Skeletal muscle tissue (tissue), 4 donors: ENCODE measurements around the gene MSANTD1. TPM values are rescaled to one million over a fixed set of nuclear protein-coding genes. Genes with fewer than 3 reads are reported as not detected.
A peak's percentile ranks its signal among the peaks of the same experiment; 100 is the strongest.

Experiments
- H3K27ac ChIP-seq: one replicate; pipeline ENCODE4 v1.7.0; 2013; ENCODE audit warnings: mild to moderate bottlenecking, low read depth, low read length, inconsistent platforms
- H3K27me3 ChIP-seq, 3 donors: one replicate each; pipeline ENCODE4 v1.7.0; 2013; ENCODE audit warnings: low read length in 3 of 3; ENCODE audit not compliant: control insufficient read depth in 3 of 3, insufficient read depth in 3 of 3
- H3K36me3 ChIP-seq, 3 donors: one replicate each; pipeline ENCODE4 v1.7.0; 2013; ENCODE audit warnings: low read length in 3 of 3; ENCODE audit not compliant: control insufficient read depth in 3 of 3, insufficient read depth in 3 of 3
- H3K4me1 ChIP-seq, 3 donors: one replicate each; pipeline ENCODE4 v1.7.0; 2013; ENCODE audit warnings: low read length in 3 of 3, mild to moderate bottlenecking in 3 of 3; ENCODE audit not compliant: control insufficient read depth in 3 of 3, insufficient read depth in 3 of 3
- H3K4me3 ChIP-seq, 3 donors: one replicate each; pipeline ENCODE4 v1.7.0; 2013; ENCODE audit warnings: low read length in 3 of 3
- H3K9ac ChIP-seq, 3 donors: one replicate each; pipeline ENCODE4 v1.7.0; 2013; ENCODE audit warnings: low read length in 3 of 3, mild to moderate bottlenecking in 3 of 3, moderate library complexity in 2 of 3, low read depth in 1 of 3
- H3K9me3 ChIP-seq, 3 donors: one replicate each; pipeline ENCODE4 v1.7.0; 2013; ENCODE audit warnings: low read length in 3 of 3; ENCODE audit not compliant: control insufficient read depth in 3 of 3
- total RNA-seq: library from RNA; depleted of rRNA; stranded (reverse); fragments of >200 nt; gene quantifications from one replicate; pipeline ENCODE4 v1.2.3, GENCODE V29; 2014
- donor health status: Osteomylitis.

The MSANTD1 gene
- total RNA-seq, 1 donor from 2014 or later, result 1.0 TPM

- H3K36me3 ChIP-seq, result no peaks in the 10 kb centered on the region
- H3K9ac ChIP-seq, result peak overlapping the region in 2 of 3 donors; percentile 25 to 30
- H3K27me3 ChIP-seq, result peaks cover 0 to 24% (median 4%) of the 10 kb centered on the region in 3 donors
- no peaks in the 10 kb centered on the region for H3K9me3 ChIP-seq
- no peak overlapping the region for H3K27ac ChIP-seq
- peaks cover 32 to 57% (median 43%) of the 10 kb centered on the region in 3 donors for H3K4me1 ChIP-seq
- no peak overlapping the region for H3K4me3 ChIP-seq
Observed at GRCh38 chr4:3288571-3289094, 39.7 kb downstream of the MSANTD1 start.

GRCh38 chr4:3290476-3290875 lies 41.5 kb downstream of the MSANTD1 start:
- Histone ChIP-seq H3K36me3 (no peaks in the 10 kb centered on the region), H3K4me3 (no peak overlapping the region), H3K9ac (peak overlapping the region; percentile 21 to 50 (median 33)), H3K9me3 (no peaks in the 10 kb centered on the region), H3K4me1 (peaks cover 37 to 69% (median 49%) of the 10 kb centered on the region in 3 donors), H3K27ac (peak overlapping the region; percentile 93), H3K27me3 (peaks cover 0 to 24% (median 4%) of the 10 kb centered on the region in 3 donors)

GRCh38 chr4:3290889-3291321 lies 41.9 kb downstream of the MSANTD1 start:
- Histone ChIP-seq H3K9me3 (no peaks in the 10 kb centered on the region), H3K4me3 (peak overlapping the region in 1 of 3 donors; percentile 40), H3K27ac (peak overlapping the region; percentile 93), H3K4me1 (peaks cover 37 to 66% (median 45%) of the 10 kb centered on the region in 3 donors), H3K27me3 (peaks cover 0 to 24% (median 4%) of the 10 kb centered on the region in 3 donors), H3K36me3 (no peaks in the 10 kb centered on the region), H3K9ac (peak overlapping the region in 2 of 3 donors; percentile 33 to 50)

- peak overlapping the region; percentile 93 for H3K27ac ChIP-seq
- no peaks in the 10 kb centered on the region for H3K36me3 ChIP-seq
- peaks cover 34 to 62% (median 40%) of the 10 kb centered on the region in 3 donors for H3K4me1 ChIP-seq
- H3K9ac ChIP-seq, result peak overlapping the region; percentile 88 to 96 (median 92)
- peaks cover 0 to 20% (median 2%) of the 10 kb centered on the region in 3 donors for H3K27me3 ChIP-seq
- no peaks in the 10 kb centered on the region for H3K9me3 ChIP-seq
- H3K4me3 ChIP-seq, result peak overlapping the region; percentile 75 to 88 (median 87)
Observed at GRCh38 chr4:3291411-3291968, 42.5 kb downstream of the MSANTD1 start.

GRCh38 chr4:3291969-3292570 lies 43.1 kb downstream of the MSANTD1 start:
- H3K9ac ChIP-seq, result peak overlapping the region; percentile 88 to 96 (median 92)
- H3K27me3 ChIP-seq, result peaks cover 0 to 14% (median 0%) of the 10 kb centered on the region in 3 donors
- no peaks in the 10 kb centered on the region for H3K9me3 ChIP-seq
- no peaks in the 10 kb centered on the region for H3K36me3 ChIP-seq
- H3K27ac ChIP-seq, result peak overlapping the region; percentile 93
- H3K4me3 ChIP-seq, result peak overlapping the region; percentile 75 to 88 (median 87)
- H3K4me1 ChIP-seq, result peaks cover 34 to 62% (median 39%) of the 10 kb centered on the region in 3 donors

GRCh38 chr4:3292571-3293400 lies 43.8 kb downstream of the MSANTD1 start, which contains the start of gene RGS12:
RGS12 (plus strand) TSS chr4:3293021; CDS start chr4:3316171, 23,150 bp downstream.
- Histone ChIP-seq H3K4me3 (peak within 1 kb of the TSS; percentile 75 to 88 (median 87)), H3K27ac (peak within 1 kb of the TSS; percentile 93), H3K36me3 (no peaks in the 10 kb centered on the region), H3K27me3 (peaks cover 0 to 11% (median 0%) of the 10 kb centered on the region in 3 donors), H3K9me3 (no peaks in the 10 kb centered on the region), H3K9ac (peak within 1 kb of the TSS; percentile 88 to 96 (median 92)), H3K4me1 (peaks cover 34 to 60% (median 39%) of the 10 kb centered on the region in 3 donors)

GRCh38 chr4:3293401-3294391 lies 44.7 kb downstream of the MSANTD1 start:
- Histone ChIP-seq H3K9me3 (no peaks in the 10 kb centered on the region), H3K27me3 (peaks cover 0 to 3% (median 0%) of the 10 kb centered on the region in 3 donors), H3K36me3 (no peaks in the 10 kb centered on the region), H3K4me3 (peak overlapping the region; percentile 73 to 86 (median 75)), H3K27ac (peak overlapping the region; percentile 66), H3K4me1 (peaks cover 31 to 54% (median 36%) of the 10 kb centered on the region in 3 donors), H3K9ac (peak overlapping the region; percentile 85 to 93 (median 86))

GRCh38 chr4:3294401-3295241 lies 45.7 kb downstream of the MSANTD1 start:
- H3K9me3 ChIP-seq, result no peaks in the 10 kb centered on the region
- no peaks in the 10 kb centered on the region for H3K27me3 ChIP-seq
- peak overlapping the region; percentile 66 for H3K27ac ChIP-seq
- peaks cover 35 to 58% (median 42%) of the 10 kb centered on the region in 3 donors for H3K4me1 ChIP-seq
- peak overlapping the region in 1 of 3 donors; percentile 13 for H3K4me3 ChIP-seq
- H3K36me3 ChIP-seq, result no peaks in the 10 kb centered on the region
- H3K9ac ChIP-seq, result peak overlapping the region in 2 of 3 donors; percentile 86 to 93
